Measurements from ENCODE around the gene HELLS. TPM values are rescaled to one million over a fixed set of nuclear protein-coding genes. Genes with fewer than 3 reads are reported as not detected.

The HELLS gene
- total and polyA plus RNA-seq, 2 donors (not counting 3 experiments of a cell fraction or from before 2014, with no cell fraction given) = 24.7 to 85.5 TPM

- DNase-seq (ENCODE audit: low read depth, low spot score) (no peak), FAIRE-seq (no peak)
- Histone ChIP-seq H3K4me2 (ENCODE audit: insufficient read depth, low read length) (no peak overlapping the region), H3K9me3 (replicated peaks; ENCODE audit: control insufficient read depth, insufficient read depth, low read length) (no peaks in the 10 kb centered on the region), H2AFZ (ENCODE audit: low read depth, low read length) (no peak overlapping the region), H3K4me3 (replicated peaks in 1 of 3; ENCODE audit: insufficient read depth in 1 of 3, low read depth in 1 of 3, low read length in 3 of 3) (no peak overlapping the region), H3K4me1 (ENCODE audit: control insufficient read depth, extremely low read depth, insufficient read depth, low read length) (peaks cover 3% of the 10 kb centered on the region), H3K9me1 (replicated peaks; ENCODE audit: control insufficient read depth, extremely low read depth, insufficient read depth, low read length) (no peaks in the 10 kb centered on the region), H4K20me1 (replicated peaks; ENCODE audit: control insufficient read depth, extremely low read depth, insufficient read depth, low read length) (no peaks in the 10 kb centered on the region), H3K79me2 (ENCODE audit: control insufficient read depth, insufficient read depth, low read length) (no peaks in the 10 kb centered on the region), H3K27ac (ENCODE audit: insufficient read depth, low read depth, low read length) (no peak overlapping the region), H3K9ac (replicated peaks; ENCODE audit: extremely low read depth, insufficient read depth, low read length) (no peak overlapping the region), H3K36me3 (ENCODE audit: control insufficient read depth in 2 of 2, extremely low read depth in 1 of 2, insufficient read depth in 2 of 2, low read length in 2 of 2) (no peaks in the 10 kb centered on the region), H3K27me3 (ENCODE audit: control insufficient read depth in 2 of 2, insufficient read depth in 2 of 2, low read length in 2 of 2) (no peaks in the 10 kb centered on the region)
- intact Hi-C loops (cut with micrococcal nuclease) = no loop called here
- ChIA-PET CTCF (interaction anchor here (0.9 to 1.0 kb wide), 2 partner anchors 12 to 56 kb away, joined by 4 to 5 read pairs; no protein-coding TSS in a partner anchor), POLR2A (no interaction called here)
- TF ChIP-seq CTCF (IDR thresholded peaks at IDR 0.05; ENCODE audit: extremely low read depth in 1 of 2, insufficient read depth in 1 of 2, low read depth in 1 of 2, low read length in 2 of 2) (peak; percentile 12 to 22), MYC (IDR thresholded peaks at IDR 0.05; ENCODE audit: low read depth, low read length) (no peak)
- dilution Hi-C loops (cut with MboI; ENCODE audit: extremely low pct_ligation_motif_present, low sequenced_read_pairs) = no loop called here
- no TSS peak for BruUV-seq (replicated peaks)
These were observed 45.5 kb upstream of the HELLS start for GRCh38 chr10:94500063-94500462.

DNA sequence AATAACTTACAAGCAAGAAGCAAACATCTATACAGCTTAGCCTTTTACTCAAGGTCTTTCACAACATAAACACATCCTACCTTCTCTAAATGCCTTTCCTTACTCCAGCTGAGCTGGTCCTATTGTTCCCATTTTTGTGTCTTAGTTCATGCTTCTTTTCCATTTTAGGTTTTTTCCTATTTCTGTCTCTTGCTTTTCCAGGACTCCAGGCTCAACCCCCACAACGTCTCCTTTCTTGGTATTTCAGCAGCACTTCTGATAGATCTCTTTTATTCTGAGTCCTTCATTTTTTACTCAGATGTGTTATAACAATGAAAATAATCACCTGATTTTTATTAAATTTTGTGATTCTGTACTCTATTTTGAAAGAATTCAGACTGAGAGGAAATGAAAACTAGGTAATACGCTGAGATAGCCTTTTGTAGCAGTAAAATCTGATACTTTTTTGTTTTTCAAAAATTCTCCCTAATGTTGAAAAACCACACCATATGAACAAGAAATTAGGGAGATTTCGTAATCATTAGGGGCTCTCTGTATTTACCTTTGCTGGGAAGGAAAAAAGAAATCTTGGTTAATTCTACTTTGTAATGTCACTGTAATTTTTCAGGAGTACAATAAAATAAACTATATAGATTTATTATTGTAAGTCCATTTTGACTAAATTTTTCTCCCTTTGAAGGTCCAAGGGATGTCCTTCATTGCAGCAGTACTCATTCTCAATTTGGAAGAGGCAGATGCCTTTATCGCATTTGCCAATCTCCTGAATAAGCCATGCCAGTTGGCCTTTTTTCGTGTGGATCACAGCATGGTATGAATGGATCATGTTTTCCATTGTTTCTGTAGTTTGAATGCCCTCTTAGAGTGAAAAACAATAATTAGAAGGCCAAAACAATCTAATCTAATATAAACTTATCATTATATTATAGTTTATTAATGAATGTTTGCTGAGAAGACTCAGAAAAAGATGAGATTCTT is 24.0 kb upstream of the HELLS start:
- H2AFZ ChIP-seq (ENCODE audit: low read depth, low read length) = no peak overlapping the region
- H3K27ac ChIP-seq (ENCODE audit: insufficient read depth, low read depth, low read length) = no peak overlapping the region
- H3K4me3 ChIP-seq (replicated peaks in 1 of 3; ENCODE audit: insufficient read depth in 1 of 3, low read depth in 1 of 3, low read length in 3 of 3) = no peak overlapping the region
- peaks cover 3% of the 10 kb centered on the region for H3K4me1 ChIP-seq (ENCODE audit: control insufficient read depth, extremely low read depth, insufficient read depth, low read length)
- intact Hi-C loops (cut with micrococcal nuclease) = no loop called here
- FAIRE-seq (no peak), DNase-seq (ENCODE audit: low read depth, low spot score) (no peak)
- no peaks in the 10 kb centered on the region for H4K20me1 ChIP-seq (replicated peaks; ENCODE audit: control insufficient read depth, extremely low read depth, insufficient read depth, low read length)
- TF ChIP-seq MYC (IDR thresholded peaks at IDR 0.05; ENCODE audit: low read depth, low read length) (no peak), MAX (IDR thresholded peaks at IDR 0.05; ENCODE audit: insufficient read depth, insufficient read length) (no peak), EZH2 (IDR thresholded peaks at IDR 0.05; ENCODE audit: borderline replicate concordance, low read depth, low read length, severe bottlenecking) (no peak), JUN (IDR thresholded peaks at IDR 0.05; ENCODE audit: borderline replicate concordance, insufficient read depth, insufficient read length, low read depth) (no peak), POLR2A (IDR thresholded peaks at IDR 0.05; ENCODE audit: low read depth, low read length) (no peak), CTCF (IDR thresholded peaks at IDR 0.05; ENCODE audit: extremely low read depth in 1 of 2, insufficient read depth in 1 of 2, low read depth in 1 of 2, low read length in 2 of 2) (no peak), GATA2 (IDR thresholded peaks at IDR 0.05; ENCODE audit: insufficient read depth, insufficient read length, low read depth, low read length) (no peak), FOS (IDR thresholded peaks at IDR 0.05; ENCODE audit: borderline replicate concordance, insufficient read depth, low read length) (no peak), POLR2AphosphoS5 (IDR thresholded peaks at IDR 0.05; ENCODE audit: insufficient read depth, low read depth, low read length) (no peak)
- H3K27me3 ChIP-seq (ENCODE audit: control insufficient read depth in 2 of 2, insufficient read depth in 2 of 2, low read length in 2 of 2) = no peaks in the 10 kb centered on the region
- H3K9me1 ChIP-seq (replicated peaks; ENCODE audit: control insufficient read depth, extremely low read depth, insufficient read depth, low read length) = no peaks in the 10 kb centered on the region
- dilution Hi-C loops (cut with MboI; ENCODE audit: extremely low pct_ligation_motif_present, low sequenced_read_pairs) = no loop called here
- no peaks in the 10 kb centered on the region for H3K9me3 ChIP-seq (replicated peaks; ENCODE audit: control insufficient read depth, insufficient read depth, low read length)
- H3K79me2 ChIP-seq (ENCODE audit: control insufficient read depth, insufficient read depth, low read length) = no peaks in the 10 kb centered on the region
- no peaks in the 10 kb centered on the region for H3K36me3 ChIP-seq (ENCODE audit: control insufficient read depth in 2 of 2, extremely low read depth in 1 of 2, insufficient read depth in 2 of 2, low read length in 2 of 2)
- no peak overlapping the region for H3K9ac ChIP-seq (replicated peaks; ENCODE audit: extremely low read depth, insufficient read depth, low read length)
- ChIA-PET CTCF (interaction anchor here (0.6 kb wide), 1 partner anchor 16 kb away, joined by 3 read pairs; no protein-coding TSS in a partner anchor), POLR2A (no interaction called here)
- BruUV-seq (replicated peaks) = no TSS peak
- H3K4me2 ChIP-seq (ENCODE audit: insufficient read depth, low read length) = no peak overlapping the region

Measured in endothelial cell of umbilical vein (primary cell).